GM13976 (cell line): ENCODE results near the gene PER1.
"Not testable (repeated sequence)": the region's sequence is repeated elsewhere in the genome, so short reads cannot be mapped to it uniquely, and the experiment has no call there.

ENCODE experiments used
- DNase-seq: peaks from one replicate; pipeline ENCODE4 v3.0.0; 2012; ENCODE audit warnings: low spot score
- CTCF ChIP-seq: IDR thresholded peaks from 2 replicates; pipeline ENCODE4 v1.5.1; 2012; ENCODE audit warnings: borderline replicate concordance, mild to moderate bottlenecking; ENCODE audit not compliant: insufficient read depth; ENCODE audit errors: extremely low read depth, missing control alignments, control extremely low read depth
- in situ Hi-C: fragments of 300-500 bp; cut with MboI; formaldehyde crosslinking; loops from one replicate; pipeline ENCODE4 v1.12.0; 2022; ENCODE audit warnings: low sequenced_read_pairs, mixed read lengths, inconsistent platforms; ENCODE audit not compliant: unreplicated experiment

PER1 gene

GRCh38 chr17:8176998-8177731 lies 25.0 kb upstream of the PER1 start:
- no peak for DNase-seq
- TF ChIP-seq CTCF = no peak
- in situ Hi-C loops = no loop called here

- peak; percentile 91 for DNase-seq
- TF ChIP-seq CTCF = no peak
Observed at GRCh38 chr17:8176197-8176940, 24.2 kb upstream of the PER1 start, which contains the start of gene TMEM107. TSS of gene TMEM107 (minus strand) at chr17:8176380. CDS start at chr17:8176286, 94 bp downstream.

GRCh38 chr17:8175795-8176196 lies 23.6 kb upstream of the PER1 start:
- no peak for TF ChIP-seq CTCF
- no peak for DNase-seq
- in situ Hi-C loops = no loop called here

More at GRCh38 chr17:8176197-8176940, 24.2 kb upstream of the PER1 start, which contains the start of gene TMEM107:
- in situ Hi-C loops = no loop called here

- in situ Hi-C loops = no loop called here
- DNase-seq = no peak
- TF ChIP-seq CTCF = no peak
Observed at GRCh38 chr17:8173871-8174322, 21.7 kb upstream of the PER1 start.

GRCh38 chr17:8173056-8173870 lies 21.1 kb upstream of the PER1 start:
- in situ Hi-C loops = no loop called here
- TF ChIP-seq CTCF = no peak
- DNase-seq = peak; percentile 84

GRCh38 chr17:8170186-8170585 lies 18.0 kb upstream of the PER1 start:
- in situ Hi-C loops, DNase-seq: not testable (repeated sequence)

GRCh38 chr17:8167526-8167925 lies 15.3 kb upstream of the PER1 start:
- DNase-seq = no peak
- in situ Hi-C loops = no loop called here
- TF ChIP-seq CTCF = no peak
